C1 segment of cervical spinal cord (tissue), 14 donors: Measurements from ENCODE around the gene PAQR7.

Source experiments
- DNase-seq, 14 donors: peaks; one replicate each; lab custom pipeline; 2025; lab: John Stamatoyannopoulos, UW

PAQR7 gene

GRCh38 chr1:25902462-25902861 is 27.0 kb upstream of the PAQR7 start:
- peak in 1 of 14 donors; percentile 18 for DNase-seq

DNA sequence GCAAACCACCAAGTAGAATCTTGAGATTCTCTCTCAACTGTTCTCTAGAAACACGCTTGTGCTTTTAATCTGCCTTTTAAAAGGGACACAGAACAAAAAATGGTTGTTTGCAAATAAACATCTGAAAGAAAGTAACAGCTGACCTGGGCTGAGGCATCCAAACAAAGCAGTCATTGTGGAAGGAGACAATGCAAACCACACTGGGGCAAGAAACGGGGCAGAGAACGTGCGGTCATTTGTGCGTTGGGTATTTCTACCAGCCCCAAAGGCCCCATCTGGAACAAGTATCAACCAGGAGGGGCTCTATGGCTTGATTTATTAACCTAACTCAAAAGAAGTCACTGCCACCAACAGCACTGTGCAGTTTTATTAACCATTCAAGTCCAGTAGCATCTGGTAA is 24.7 kb upstream of the PAQR7 start:
- peak in 11 of 14 donors; percentile 21 to 78 (median 62) for DNase-seq

- no peak for DNase-seq
Observed at GRCh38 chr1:25899792-25900191, 24.3 kb upstream of the PAQR7 start.

DNA sequence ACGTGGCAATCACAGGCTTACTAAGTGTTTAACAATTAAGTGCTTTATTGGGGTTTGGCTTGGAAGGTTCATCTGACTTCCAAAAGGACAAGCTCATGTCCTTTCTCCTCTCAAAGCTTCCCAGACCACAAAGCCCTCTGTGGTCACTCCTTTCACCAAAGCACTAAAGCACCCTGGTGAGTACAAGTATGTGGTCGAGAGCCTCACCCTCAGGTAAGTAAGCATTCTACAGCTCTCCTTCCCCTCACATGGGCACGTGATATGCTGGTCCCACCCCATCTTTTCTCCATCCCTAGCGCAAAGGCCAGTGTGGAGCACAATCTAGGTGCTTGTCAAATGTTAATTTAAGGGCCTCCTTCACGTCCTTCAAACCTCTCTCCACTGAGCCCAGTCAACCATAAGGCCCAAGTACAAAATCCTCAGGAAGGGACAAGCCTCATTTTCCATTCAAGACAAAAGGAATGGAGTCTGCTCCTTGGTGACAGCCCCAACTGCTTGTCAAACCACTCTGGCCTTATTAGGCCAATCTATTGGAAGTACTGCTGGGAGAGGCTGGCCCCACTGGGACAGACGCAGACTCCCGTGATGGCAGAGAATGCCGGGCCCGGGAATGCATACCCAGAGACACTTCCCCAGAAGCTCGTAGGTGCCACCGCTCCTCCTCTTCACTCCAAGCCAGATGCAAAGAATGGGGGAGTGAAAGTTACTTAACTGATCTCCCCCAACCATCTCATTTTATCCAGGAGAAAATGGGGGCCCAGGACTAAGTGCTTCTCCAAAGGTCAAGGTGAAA is 22.9 kb upstream of the PAQR7 start:
- DNase-seq: peak in 1 of 14 donors; percentile 28

GRCh38 chr1:25897754-25898153 is 22.2 kb upstream of the PAQR7 start:
- DNase-seq: peak in 2 of 14 donors; percentile 9 to 13

DNA sequence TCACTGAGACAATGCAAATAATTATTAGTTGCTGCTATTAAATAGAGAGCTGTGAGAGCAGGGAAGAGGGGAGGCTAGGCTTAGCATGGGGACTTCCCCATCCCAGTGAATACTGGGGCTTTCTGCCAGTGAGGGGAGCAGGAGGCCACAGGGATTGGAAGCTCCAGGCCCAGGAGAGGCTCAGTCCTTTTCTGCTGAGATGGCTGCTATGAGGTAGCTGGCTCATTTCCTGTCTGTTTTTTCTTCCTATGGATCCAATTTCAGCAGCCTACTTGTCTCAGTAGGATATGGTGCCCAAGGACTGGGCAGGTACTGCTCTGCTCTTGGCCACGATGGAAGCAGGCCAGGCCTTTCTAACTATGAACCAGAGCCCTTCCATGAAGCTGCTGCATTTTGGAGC is 20.8 kb upstream of the PAQR7 start:
- DNase-seq: peak in 1 of 14 donors; percentile 15

DNA sequence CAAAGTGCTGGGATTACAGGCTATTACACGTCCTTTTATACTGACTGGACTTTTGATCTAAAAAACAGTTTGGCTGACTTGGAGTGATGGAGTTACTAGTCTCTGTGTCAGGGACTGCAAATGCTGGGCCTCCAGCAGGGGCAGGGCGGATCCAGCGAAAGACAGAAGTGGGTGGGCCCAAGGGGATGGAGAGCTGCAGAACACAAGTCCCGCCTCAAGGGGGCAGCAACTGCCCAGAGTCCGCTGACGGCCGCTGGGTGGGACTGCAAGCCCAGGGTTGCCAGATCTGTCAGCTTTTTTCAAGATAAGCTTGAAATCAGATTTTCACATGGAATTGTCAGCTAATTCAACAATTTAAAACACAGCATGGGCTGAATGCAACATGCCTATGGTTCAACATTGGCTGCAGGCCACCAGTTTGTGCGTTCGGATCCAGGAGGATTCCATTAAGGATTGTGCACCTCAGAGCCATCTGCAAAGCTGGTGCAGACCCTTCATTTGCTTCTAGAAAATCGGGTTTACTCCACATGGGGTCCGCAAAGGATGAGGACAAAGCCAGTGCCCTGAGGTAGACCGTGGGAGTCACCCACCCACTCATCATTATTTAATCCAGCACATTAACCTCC is 20.0 kb upstream of the PAQR7 start:
- peak in 13 of 14 donors; percentile 36 to 91 (median 83) for DNase-seq

DNA sequence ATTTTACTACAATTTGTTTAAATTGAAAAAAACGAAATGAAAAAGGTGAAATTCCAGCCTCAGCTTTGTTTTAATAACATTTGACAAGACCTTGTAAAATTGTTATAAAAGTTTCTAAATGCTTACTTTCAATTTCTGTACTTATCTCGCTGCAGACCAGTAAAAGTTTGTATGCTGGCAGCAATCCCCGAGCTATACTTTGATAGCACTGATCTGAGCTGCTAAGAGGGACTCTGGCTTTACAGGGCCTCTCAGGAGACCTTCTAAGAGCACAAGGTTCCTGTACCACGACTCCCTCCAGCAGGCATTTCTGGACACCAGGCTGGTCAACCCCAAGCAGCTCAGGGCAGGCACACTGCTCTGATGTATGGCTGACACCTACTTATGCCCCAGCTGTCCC is 17.6 kb upstream of the PAQR7 start:
- no peak for DNase-seq

- DNase-seq: no peak
Observed at GRCh38 chr1:25891606-25892005, 16.1 kb upstream of the PAQR7 start.

- no peak for DNase-seq
Observed at GRCh38 chr1:25890239-25891034, 14.9 kb upstream of the PAQR7 start.

- DNase-seq: no peak
Observed at GRCh38 chr1:25889470-25889869, 14.0 kb upstream of the PAQR7 start.

GRCh38 chr1:25888426-25888987 is 13.0 kb upstream of the PAQR7 start:
- no peak for DNase-seq

GRCh38 chr1:25885602-25886001 is 10.1 kb upstream of the PAQR7 start:
- no peak for DNase-seq

GRCh38 chr1:25881266-25881665 is 5.8 kb upstream of the PAQR7 start:
- DNase-seq: no peak

DNA sequence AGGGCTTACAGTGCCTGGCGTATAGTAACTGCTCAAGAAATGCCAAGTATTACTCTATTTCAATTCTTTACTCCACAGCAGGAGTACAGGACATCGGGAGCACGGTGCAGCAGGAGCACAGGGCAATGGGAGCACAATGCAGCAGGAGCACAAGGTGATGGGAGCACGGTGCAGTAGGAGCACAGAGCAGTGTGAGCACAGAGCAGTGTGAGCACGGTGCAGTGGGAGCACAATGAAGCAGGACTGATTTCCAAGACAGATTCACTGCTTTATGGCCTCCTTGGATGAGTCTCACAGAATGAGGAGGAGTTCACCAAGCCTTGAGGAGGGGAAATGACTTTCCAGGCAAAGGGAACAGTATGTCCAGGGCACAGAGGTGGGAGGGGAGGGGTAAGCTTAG is 5.0 kb upstream of the PAQR7 start:
- no peak for DNase-seq

DNA sequence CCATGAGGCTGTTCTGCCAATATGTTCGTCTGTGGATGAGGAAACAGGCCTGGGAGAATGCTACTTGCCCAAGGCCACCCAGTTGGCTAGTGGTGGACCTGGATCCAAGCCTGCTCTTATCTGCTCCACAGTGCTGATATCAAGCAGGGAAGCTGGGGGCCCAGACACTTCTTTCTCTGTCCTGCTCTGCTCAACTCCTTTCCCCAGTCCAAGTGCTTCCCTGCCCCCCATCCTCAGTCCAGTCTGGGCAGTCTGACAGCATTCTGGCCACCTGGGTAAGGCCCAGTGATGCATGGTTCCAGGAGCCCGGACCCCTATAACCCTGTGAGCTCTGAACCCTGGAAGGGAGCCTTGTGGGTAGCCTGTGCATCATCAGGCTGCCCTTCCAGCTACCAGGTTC is 4.2 kb upstream of the PAQR7 start:
- no peak for DNase-seq

GRCh38 chr1:25878690-25879089 is 3.2 kb upstream of the PAQR7 start:
- DNase-seq: no peak

GRCh38 chr1:25877155-25877554 is 1.6 kb upstream of the PAQR7 start:
- DNase-seq: no peak

DNA sequence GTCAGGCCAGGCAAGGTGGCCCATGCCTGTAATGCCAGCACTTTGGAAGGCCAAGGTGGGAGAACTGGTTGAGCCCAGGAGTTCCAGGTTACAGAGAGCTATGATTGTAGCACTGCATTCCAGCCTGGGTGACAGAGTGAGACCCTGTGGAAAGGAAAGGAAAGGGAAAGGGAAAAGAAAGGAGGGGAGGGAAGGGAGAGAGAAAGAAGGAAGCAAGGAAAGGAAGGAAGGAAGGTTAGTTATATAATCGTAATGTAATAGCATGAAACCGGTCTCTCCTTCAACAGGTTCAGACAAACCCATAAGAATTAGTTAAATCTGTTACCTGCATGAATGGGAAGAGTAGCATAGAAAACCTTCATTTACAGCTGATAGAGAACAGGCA is 1.2 kb upstream of the PAQR7 start:
- DNase-seq: no peak

GRCh38 chr1:25875856-25876692 is 566 bp upstream of the PAQR7 start:
- DNase-seq: no peak

DNA sequence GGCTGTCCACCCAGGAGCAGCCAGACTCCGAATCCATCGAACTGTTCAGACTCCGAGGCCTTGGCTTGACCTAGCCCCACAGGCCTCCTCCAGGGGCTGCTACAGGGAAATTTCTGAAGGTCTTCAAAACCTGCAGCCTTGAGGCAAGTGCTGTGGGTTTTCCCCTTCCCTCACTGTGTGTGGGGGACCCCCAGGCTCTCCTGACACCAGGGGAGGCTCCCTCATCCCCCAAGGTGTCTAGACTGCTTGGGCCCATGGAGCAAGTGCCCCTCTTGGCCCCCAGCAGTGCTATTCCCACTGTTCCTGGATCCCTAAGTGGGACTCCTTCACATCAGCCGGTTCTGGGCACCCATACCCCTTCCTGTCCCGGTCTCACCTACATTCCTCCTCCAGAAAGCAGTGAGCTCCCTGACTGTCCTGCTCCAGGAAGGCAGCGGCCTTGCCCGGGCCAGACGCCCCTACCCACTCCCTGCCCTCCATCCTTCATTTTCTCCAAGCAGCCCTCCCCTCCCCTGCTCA is 814 bp downstream of the PAQR7 start:
- peak in 1 of 14 donors; percentile 19 for DNase-seq
